ENCODE results near the gene CD37.
"Not testable (repeated sequence)": the region's sequence is repeated elsewhere in the genome, so short reads cannot be mapped to it uniquely, and the experiment has no call there.

The CD37 gene

DNA sequence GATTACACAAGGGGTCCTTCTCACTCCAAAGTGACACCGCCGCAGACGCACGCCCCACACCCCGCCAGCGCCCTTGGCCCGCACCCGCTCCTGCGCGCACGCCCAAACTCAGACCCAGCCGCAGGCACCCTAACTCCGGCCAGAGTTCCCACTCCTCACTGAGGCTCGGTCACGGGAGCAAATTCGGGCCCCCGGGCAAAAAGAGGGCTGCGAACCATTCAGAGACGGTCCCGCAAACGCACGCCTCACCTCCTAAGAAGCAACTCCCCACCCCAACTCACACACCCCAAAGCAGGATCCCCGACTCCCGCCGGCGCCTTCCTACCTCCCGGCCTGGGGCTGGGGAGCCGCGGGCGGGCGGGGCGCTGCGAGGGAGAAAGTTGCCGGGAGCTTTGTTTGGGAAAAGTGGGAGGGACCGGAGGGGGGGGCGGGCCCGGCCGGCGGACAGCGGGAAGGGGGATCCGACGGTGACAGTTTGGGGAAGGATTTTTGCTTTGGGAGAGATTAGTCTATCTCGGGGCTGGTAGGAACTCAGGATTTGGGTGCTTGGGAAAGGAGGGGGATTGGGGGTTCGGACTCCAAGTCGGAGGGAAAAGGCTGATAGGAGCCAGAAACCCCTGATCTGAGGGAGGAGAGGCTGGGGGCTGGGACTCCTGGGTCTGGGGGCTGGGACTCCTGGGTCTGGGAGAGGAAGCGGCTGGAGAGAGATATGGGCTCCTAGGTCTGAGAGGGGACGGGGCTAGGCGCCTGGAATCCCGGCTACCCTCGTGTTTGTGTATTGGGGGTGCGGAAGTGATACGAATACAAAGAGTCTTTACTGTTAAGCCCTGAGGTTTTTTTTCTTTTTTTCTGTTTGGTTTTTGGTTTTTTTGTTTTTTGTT, 27.1 kb downstream of the CD37 start, which contains the start of gene TEAD2:
Gene TEAD2 (minus strand): TSS at position 369 of the 881 bp plus-strand sequence. CDS start 2,341 bp downstream, outside the sequence.
- TF ChIP-seq EZH2 (IDR thresholded peaks at IDR 0.05) (no peak), POLR2AphosphoS5 (IDR thresholded peaks at IDR 0.05; ENCODE audit: borderline replicate concordance, low read depth, low read length) (peak; percentile 79), FOXP2 (optimal IDR thresholded peaks at IDR 0.05; ENCODE audit: control extremely low read depth, extremely low read length, insufficient read depth) (no peak)
- no peak for DNase-seq (ENCODE audit: low read depth, low spot score)
- peak within 1 kb of the TSS; percentile 98 for H3K4me3 ChIP-seq
- H3K9ac ChIP-seq (ENCODE audit: insufficient read length), result peak within 1 kb of the TSS; percentile 99
- H3K27ac ChIP-seq, result peak within 1 kb of the TSS; percentile 98
- H3K9me3 ChIP-seq (ENCODE audit: low read depth, low read length), result no peaks in the 10 kb centered on the region
- H3K36me3 ChIP-seq (ENCODE audit: insufficient read depth, low read length), result peaks cover 30% of the 10 kb centered on the region

DNA sequence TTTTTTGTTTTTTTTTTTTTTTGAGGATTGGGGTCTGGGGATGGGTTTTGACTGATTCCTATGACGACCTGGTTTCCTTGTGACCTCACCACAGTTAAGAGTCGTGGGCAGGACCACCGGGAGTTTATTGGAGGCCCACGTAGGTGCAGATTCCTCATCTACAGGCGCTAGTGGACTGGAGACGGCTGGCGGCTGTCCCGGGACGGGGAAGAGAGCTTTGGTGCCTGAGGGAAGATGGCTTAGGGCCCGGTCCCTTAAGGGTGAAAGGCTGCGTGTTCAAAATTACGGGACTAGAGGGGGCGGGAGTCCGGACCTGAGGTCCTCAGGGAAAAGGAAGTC, 27.7 kb downstream of the CD37 start:
- no peaks in the 10 kb centered on the region for H3K9me3 ChIP-seq (ENCODE audit: low read depth, low read length)
- peak overlapping the region; percentile 98 for H3K27ac ChIP-seq
- H3K36me3 ChIP-seq (ENCODE audit: insufficient read depth, low read length), result peaks cover 24% of the 10 kb centered on the region
- peak overlapping the region; percentile 98 for H3K4me3 ChIP-seq
- no peak for DNase-seq (ENCODE audit: low read depth, low spot score)
- TF ChIP-seq EZH2 (IDR thresholded peaks at IDR 0.05) (no peak), POLR2AphosphoS5 (IDR thresholded peaks at IDR 0.05; ENCODE audit: borderline replicate concordance, low read depth, low read length) (no peak), FOXP2 (optimal IDR thresholded peaks at IDR 0.05; ENCODE audit: control extremely low read depth, extremely low read length, insufficient read depth) (no peak)
- H3K9ac ChIP-seq (ENCODE audit: insufficient read length), result peak overlapping the region; percentile 99

GRCh38 chr19:49363268-49364082, 28.3 kb downstream of the CD37 start, which contains the start of gene DKKL1:
DKKL1 (plus strand) TSS chr19:49363877; CDS start chr19:49363999, 122 bp downstream.
- Histone ChIP-seq H3K9me3 (ENCODE audit: low read depth, low read length) (no peaks in the 10 kb centered on the region), H3K36me3 (ENCODE audit: insufficient read depth, low read length) (peaks cover 18% of the 10 kb centered on the region), H3K9ac (ENCODE audit: insufficient read length) (peak within 1 kb of the TSS; percentile 99), H3K27ac (peak within 1 kb of the TSS; percentile 98), H3K4me3 (peak within 1 kb of the TSS; percentile 98)
- TF ChIP-seq EZH2 (IDR thresholded peaks at IDR 0.05) (no peak), POLR2AphosphoS5 (IDR thresholded peaks at IDR 0.05; ENCODE audit: borderline replicate concordance, low read depth, low read length) (peak; percentile 81), FOXP2 (optimal IDR thresholded peaks at IDR 0.05; ENCODE audit: control extremely low read depth, extremely low read length, insufficient read depth) (peak; percentile 16)
- DNase-seq (ENCODE audit: low read depth, low spot score), result peak; percentile 94

GRCh38 chr19:49364083-49364737, 29.0 kb downstream of the CD37 start:
- TF ChIP-seq EZH2 (IDR thresholded peaks at IDR 0.05), result no peak
- no peak for TF ChIP-seq POLR2AphosphoS5 (IDR thresholded peaks at IDR 0.05; ENCODE audit: borderline replicate concordance, low read depth, low read length)
- TF ChIP-seq FOXP2 (optimal IDR thresholded peaks at IDR 0.05; ENCODE audit: control extremely low read depth, extremely low read length, insufficient read depth), result no peak
- peaks cover 10% of the 10 kb centered on the region for H3K36me3 ChIP-seq (ENCODE audit: insufficient read depth, low read length)
- no peaks in the 10 kb centered on the region for H3K9me3 ChIP-seq (ENCODE audit: low read depth, low read length)
- no peak for DNase-seq (ENCODE audit: low read depth, low spot score)
- H3K27ac ChIP-seq, result peak overlapping the region; percentile 98
- H3K9ac ChIP-seq (ENCODE audit: insufficient read length), result peak overlapping the region; percentile 43
- H3K4me3 ChIP-seq, result peak overlapping the region; percentile 98

DNA sequence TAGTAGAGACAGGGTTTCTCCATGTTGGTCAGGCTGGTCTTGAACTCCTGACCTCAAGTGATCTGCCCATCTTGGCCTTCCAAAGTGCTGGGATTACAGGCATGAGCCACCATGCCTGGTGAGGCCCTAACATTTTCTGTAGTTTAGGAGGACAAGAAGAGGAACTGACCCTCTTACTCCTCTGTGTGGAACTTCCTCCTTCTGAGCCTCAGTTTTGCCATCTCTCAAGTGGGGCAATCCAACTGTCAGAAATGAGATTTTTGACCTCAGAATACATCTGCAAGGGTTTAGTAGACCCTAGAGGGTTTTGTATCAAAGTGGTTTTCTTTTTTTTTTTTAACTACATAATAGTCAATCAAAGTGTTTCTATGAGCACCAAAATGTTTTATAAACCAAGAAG, 30.9 kb downstream of the CD37 start:
- Histone ChIP-seq H3K9me3 (ENCODE audit: low read depth, low read length) (0 out of 2 replicates have a peak, but pooled peaks cover 4% of the 10 kb centered on the region), H3K36me3 (ENCODE audit: insufficient read depth, low read length) (no peaks in the 10 kb centered on the region), H3K27ac (no peak overlapping the region), H3K4me3 (no peak overlapping the region), H3K9ac (ENCODE audit: insufficient read length) (no peak overlapping the region)
- TF ChIP-seq POLR2AphosphoS5 (IDR thresholded peaks at IDR 0.05; ENCODE audit: borderline replicate concordance, low read depth, low read length), result no peak
- no peak for TF ChIP-seq FOXP2 (optimal IDR thresholded peaks at IDR 0.05; ENCODE audit: control extremely low read depth, extremely low read length, insufficient read depth)
- no peak for TF ChIP-seq EZH2 (IDR thresholded peaks at IDR 0.05)
- DNase-seq (ENCODE audit: low read depth, low spot score), result no peak

GRCh38 chr19:49368711-49369358, 33.6 kb downstream of the CD37 start:
- no peak overlapping the region for H3K4me3 ChIP-seq
- 0 out of 2 replicates have a peak, but pooled peaks cover 4% of the 10 kb centered on the region for H3K9me3 ChIP-seq (ENCODE audit: low read depth, low read length)
- TF ChIP-seq POLR2AphosphoS5 (IDR thresholded peaks at IDR 0.05; ENCODE audit: borderline replicate concordance, low read depth, low read length) (no peak), FOXP2 (optimal IDR thresholded peaks at IDR 0.05; ENCODE audit: control extremely low read depth, extremely low read length, insufficient read depth) (no peak), EZH2 (IDR thresholded peaks at IDR 0.05) (no peak)
- H3K27ac ChIP-seq, result no peak overlapping the region
- H3K36me3 ChIP-seq (ENCODE audit: insufficient read depth, low read length), result no peaks in the 10 kb centered on the region
- no peak overlapping the region for H3K9ac ChIP-seq (ENCODE audit: insufficient read length)
- no peak for DNase-seq (ENCODE audit: low read depth, low spot score)

- Histone ChIP-seq H3K27ac (no peak overlapping the region), H3K9me3 (ENCODE audit: low read depth, low read length) (0 out of 2 replicates have a peak, but pooled peaks cover 4% of the 10 kb centered on the region)
- DNase-seq (ENCODE audit: low read depth, low spot score), result no peak
These were observed 36.0 kb downstream of the CD37 start for GRCh38 chr19:49371184-49371583.

GRCh38 chr19:49373174-49373573, 38.0 kb downstream of the CD37 start:
- not testable (repeated sequence) for H3K27ac ChIP-seq; H3K9me3 ChIP-seq (ENCODE audit: low read depth, low read length); H3K36me3 ChIP-seq (ENCODE audit: insufficient read depth, low read length); H3K4me3 ChIP-seq; DNase-seq (ENCODE audit: low read depth, low spot score); H3K9ac ChIP-seq (ENCODE audit: insufficient read length)

More at GRCh38 chr19:49371184-49371583, 36.0 kb downstream of the CD37 start:
- Histone ChIP-seq H3K9ac (ENCODE audit: insufficient read length) (no peak overlapping the region), H3K4me3 (no peak overlapping the region), H3K36me3 (ENCODE audit: insufficient read depth, low read length) (no peaks in the 10 kb centered on the region)
- no peak for TF ChIP-seq EZH2 (IDR thresholded peaks at IDR 0.05)
- no peak for TF ChIP-seq FOXP2 (optimal IDR thresholded peaks at IDR 0.05; ENCODE audit: control extremely low read depth, extremely low read length, insufficient read depth)
- no peak for TF ChIP-seq POLR2AphosphoS5 (IDR thresholded peaks at IDR 0.05; ENCODE audit: borderline replicate concordance, low read depth, low read length)
